ENCODE results near the gene RHBDD3.
"Not testable (repeated sequence)": the region's sequence is repeated elsewhere in the genome, so short reads cannot be mapped to it uniquely, and the experiment has no call there.

RHBDD3 gene

DNA sequence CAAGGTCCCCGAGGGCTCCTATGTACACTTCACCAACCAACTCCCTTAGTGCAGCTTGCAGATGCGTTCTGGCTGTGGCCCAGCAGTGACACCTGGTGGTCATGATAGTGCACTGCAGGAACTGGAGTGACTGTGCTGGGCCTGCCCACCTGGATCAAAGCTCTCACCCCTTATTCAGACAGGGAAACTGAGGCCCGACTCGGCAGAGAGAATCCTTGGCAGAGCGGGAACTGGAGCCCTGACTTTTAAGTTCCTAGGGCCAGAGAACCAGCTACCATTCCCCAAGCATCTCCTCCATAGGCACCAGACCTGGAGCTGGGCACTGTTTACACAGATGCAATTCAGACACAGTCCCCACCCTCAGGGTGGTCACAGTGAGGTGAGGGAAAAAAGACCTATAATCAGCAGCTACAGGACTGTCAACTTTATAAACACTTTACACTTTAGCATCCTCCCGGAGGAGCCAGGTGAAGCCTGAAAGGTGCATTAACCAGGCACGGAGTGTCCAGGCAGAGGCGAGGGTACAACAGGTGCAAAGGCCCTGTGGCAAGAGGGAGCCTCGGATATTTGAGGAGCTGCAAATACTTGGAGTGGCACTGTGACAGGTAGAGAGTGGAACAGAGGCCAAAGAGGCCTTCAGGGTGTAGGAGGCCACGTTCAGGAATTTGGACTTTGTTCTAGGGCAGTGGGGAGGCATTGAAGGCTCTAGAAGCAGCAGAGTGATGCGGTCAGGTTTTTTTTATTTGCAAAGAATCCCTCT lies 22.0 kb downstream of the RHBDD3 start:
- peak; percentile 81 for DNase-seq

DNA sequence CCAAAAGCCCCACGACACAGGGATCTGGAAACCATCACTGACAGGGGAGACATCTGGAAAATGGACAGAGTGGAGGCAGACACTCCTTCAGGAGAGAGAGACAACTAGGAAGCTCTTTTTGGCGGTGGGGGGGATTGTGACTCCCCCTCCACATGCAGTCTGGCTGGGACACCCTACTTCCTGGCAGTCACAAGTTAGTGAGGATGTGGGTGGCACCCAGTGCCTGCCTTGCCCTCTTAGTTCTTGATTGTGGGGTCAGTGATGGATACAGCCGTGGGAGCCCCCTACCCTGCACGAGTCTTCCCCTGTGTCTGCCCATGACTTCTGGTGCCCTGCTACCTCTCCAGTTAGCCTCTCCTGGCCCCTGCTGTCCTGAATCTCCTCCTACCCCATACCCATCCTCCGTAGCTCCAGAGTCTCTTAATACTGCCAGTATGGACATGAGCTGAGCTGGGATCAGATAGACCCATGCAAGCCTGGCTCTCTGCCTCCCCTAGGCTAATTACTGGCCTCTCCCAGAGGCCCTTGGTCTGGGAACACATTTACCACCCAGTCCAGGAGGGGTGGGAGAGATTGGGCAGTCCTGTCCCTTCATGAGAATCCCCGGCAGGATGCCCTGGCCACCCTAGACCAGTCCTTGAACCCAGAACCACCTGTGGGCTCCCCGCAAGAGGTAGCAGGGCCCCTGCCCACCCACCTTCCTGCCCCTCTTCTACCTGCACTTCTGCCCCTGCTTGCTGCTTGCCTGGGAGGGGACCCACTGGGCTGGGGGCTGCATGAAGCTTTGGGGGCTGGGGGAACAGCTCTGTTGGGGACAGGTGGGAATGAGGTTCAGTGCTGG lies 22.8 kb downstream of the RHBDD3 start:
- no peak for DNase-seq

DNA sequence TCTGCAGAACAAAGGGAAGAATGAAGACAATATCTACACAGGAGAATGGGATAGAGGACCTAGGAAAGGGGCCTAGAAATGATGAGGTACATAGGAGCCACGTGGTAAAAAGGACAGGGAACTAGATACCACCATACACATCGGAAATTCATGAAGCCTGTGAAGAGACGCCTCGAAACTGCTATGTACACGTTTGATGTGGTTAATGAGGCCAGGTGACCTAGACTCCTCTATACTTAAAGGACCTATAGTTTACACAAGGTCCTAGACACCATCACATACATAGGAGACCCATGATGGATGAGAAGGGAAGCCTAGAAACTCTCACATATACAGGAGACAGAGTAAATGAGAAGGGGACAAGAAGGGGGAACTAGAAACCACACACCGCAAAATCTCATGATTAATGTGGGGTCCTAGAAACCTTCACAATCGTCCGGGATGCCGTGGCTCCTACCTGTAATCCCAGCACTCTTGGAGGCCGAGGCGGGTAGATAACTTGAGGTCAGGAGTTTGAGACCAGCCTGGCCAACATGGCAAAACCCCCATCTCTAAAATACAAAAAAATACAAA lies 23.8 kb downstream of the RHBDD3 start:
- no peak for DNase-seq

DNA sequence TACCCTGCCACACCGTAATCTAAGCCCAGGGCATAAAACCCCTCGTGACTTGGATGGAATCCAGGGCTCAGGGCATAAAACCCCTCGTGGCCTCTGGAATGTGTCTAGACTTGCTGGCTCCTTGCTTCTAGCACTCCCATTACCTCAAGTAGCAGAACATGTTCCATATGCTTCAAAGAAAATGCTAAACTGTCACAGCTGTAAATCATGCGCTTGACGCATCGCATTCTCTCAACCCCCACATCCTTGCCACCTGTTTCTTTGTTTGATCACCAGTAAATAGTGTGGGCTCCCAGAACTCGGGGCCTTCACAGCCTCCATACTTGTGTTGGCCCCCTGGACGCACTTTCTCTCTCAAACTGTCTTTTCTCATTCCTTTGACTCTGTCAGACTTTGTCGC lies 27.3 kb downstream of the RHBDD3 start:
- not testable (repeated sequence) for DNase-seq

DNA sequence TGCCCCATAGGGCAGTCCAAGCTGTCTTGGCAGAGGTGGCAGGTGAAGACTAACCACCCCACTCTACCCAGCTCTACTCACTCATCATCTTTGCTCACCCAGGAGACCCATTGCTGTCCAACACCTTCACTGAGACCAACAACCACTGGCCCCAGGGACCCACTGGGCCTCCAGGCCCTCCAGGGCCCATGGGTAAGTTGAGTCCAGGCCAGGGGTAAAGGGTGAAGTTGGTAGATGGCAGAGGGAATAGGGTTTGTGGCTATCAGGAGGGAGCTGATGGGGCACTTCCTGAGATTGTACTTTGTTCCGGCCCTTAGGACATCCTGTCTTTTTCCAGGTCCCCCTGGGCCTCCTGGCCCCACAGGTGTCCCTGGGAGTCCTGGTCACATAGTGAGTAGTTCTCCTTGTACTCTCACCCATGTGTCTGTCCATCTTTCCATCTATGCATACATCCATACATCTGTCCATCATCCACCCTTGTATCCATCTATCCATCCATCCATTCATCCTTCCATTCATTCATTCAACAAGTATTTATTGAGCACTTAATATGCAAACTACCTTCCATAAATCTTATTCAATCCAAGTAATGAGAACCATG lies 34.4 kb downstream of the RHBDD3 start:
- DNase-seq = no peak

DNA sequence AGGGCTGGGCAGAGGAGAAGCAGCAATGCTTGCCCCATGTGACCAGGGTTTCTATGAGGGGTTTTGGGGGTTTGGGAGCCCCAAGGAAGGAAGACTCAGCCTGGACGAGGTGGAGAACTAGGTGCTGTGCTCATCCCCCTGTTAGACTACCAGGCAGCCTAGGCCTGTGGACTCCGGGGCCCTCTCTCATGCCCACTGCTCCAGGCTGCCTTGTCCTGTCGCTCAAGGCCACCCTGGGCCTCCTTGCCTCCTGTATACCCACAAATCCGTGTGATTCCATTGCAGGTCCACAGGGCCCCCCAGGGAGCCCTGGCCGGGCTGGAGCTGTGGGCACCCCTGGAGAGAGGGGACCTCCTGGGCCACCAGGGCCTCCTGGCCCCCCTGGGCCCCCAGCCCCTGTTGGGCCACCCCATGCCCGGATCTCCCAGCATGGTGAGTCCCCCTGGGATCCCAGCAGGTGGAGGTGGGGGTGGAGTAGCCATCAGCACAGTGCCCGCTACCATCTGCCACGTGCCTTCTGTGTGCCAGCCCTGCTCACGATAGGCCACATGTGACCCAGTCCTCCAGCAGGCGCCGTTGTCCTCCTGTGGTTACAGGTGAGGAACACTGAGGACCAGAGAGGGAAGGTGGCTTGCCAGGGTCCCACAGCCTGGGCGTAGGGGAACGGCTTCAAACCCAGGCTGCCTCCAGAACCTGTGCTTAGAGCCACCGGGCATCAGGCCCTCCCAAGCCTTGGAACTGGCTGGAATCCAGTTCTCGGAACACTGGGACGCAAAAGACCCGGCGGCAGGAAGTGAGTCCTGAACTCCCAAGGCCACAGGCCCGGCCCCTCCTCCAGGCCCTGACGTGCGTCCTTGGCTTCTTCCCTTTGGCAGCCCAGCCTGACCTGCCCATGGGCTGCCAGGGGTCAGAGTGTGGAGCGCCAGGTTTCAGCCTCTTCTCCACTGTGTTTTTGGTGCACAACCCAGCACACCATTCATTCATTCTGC lies 35.5 kb downstream of the RHBDD3 start:
- DNase-seq = no peak

DNA sequence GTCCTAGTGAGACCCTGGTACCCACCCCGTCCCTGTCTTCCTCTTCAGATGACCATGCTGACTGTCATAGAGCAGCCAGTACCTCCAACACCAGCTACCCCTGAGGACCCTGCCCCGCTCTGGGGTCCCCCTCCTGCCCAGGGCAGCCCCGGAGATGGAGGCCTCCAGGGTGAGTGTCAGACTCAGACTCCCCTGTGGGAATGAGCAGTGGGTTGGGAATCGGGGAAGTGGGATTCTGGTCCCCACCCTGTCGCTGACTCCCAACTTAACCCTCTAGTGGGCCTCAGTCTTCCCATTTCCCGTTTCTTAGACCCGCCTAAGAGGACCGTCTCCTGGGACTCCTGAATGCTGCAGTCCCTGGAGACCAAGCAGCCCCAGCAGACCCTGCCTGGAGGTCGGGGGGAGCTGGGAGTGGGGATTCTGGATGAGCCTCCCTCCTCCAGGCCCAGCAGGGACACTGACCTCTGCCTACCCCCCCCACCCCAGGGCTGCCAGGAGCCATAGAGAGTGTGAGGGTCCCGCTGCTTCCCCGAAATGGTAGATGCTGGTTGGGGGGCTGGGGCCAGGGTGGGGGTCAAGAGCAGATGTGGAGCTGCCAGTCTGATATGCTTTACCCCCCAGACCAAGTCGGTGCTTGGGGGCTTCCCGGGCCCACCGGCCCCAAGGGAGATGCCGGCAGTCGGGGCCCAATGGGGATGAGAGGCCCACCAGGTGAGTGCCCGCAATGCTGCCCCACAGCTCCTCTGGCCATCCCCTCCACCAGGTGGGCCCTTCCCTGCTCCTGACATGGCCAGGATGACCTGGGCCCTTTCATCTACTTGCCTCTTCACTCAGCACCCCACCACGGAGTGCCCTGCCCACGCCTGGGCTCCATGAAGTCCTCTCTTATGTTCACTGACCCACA lies 36.6 kb downstream of the RHBDD3 start:
- no peak for DNase-seq

DNA sequence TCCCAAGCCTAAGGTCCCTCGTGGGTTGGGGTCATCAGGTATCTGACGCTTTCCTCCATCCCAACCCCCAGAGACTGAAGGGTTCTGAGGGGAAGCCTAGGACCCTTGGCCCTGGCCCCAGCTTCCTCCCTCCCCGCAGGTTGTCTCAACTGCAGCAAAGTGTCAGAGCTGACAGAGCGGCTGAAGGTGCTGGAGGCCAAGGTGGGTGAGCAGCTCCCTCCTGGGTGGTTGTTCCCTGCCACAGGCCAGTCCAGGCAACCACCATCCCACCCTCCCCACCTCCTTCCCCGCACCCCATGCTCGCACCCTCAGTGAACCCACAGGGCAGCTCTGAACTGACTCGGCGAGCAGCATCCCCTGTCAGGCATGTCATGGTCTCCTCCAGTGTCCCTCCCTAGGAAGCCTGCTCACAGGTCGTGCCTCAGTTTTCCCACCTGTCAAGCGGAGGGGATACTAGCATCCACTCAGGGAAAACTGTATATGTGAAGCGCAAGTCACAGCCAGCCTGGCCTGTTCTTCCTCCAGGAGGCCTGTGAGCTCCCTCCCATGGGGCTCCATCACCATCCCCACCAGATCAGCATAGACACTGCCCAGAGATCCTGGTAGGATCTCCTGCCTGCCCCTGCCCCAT lies 41.3 kb downstream of the RHBDD3 start:
- no peak for DNase-seq

DNA sequence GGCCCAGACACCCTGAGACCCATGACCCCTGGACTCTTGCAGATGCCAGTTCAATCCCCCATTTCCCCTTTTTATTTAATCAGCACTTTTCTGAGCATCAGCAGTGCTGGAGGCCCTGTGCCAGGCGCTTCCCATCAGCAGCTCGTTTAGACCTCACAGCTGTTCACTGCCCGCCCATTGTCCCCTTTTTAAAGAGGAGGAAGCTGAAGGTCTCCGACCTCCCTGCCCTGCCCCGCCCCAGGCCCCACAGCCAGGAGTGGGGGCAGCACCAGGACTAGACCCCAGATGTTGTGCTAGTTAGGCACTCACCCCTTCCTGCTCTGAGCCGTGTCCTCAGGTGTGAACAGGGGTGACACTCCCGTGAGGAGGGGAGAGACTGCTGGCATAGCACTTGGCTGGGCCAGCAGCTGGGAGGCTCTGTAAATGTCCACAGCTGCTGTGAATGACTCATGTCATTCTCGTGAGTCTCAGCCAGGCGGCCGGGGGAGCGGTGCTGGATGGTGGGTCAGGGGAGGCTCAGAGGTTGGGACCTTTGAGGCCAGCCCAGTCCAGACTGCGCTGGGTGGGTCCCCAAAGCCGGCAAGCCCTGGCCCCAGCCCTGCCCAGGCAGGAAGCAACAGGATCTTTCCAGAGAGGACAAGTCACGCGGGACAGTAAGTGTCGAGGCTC lies 42.2 kb downstream of the RHBDD3 start:
- DNase-seq = no peak

DNA sequence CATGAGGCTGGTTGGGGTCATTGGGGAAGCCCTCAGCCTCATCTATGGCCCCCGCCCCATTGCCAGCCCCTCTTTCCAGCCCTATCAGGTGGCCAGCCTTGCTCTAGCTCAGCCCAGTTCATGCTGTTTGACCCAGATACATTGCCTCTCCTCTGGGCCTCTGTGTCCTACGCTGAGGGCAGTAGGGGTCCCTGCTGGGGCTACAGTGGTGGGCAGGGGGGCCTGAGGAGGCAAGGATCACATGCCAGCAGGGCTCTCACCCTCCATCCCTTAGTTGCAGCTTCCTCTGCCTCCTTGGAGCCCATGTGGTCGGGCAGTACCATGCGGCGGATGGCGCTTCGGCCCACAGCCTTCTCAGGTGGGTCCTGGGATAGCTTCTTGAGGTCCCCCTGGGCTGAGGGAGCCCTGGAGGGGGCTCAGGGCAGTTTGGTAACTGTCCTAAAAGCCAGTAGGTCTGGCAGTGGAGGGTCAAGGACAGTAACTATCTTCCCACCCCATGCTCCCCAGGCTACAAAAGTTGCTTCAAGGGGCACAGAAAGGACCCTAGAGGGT lies 42.8 kb downstream of the RHBDD3 start:
- no peak for DNase-seq

DNA sequence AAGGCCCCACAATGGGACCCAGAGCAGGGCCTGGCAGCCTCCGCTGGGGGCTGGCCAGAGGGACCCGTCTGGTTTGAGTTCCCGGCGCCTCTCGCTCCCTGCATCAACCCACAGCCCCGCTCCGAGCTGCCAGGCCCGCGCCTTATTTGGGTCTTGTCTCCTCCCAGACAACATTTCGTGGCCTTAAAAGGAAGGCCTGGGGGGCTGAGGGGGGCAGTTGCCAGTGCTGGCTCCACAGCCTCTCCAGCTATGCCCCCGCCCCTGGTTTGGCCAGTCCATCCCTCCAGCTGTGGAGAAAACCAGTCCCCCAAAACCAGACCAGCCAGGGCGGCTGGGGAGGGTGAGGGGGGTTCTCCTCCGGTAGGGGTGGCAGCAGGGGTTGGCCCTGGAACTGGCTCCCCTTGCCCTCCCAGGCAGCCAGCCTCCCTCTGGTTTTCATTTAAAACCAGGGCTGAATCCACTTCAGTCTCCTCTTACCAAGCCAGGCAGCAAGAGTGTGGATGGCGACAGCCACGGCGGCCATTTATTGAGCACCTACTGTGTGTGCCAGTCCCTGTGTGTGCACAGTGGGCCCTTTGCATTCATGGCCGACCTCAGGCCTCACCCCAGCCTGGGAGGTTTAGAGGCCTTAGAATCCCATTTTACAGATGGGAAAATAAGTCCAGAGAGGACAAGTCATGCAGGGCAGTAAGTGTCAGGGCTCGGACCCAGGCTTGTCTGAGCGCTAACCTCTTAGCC lies 43.5 kb downstream of the RHBDD3 start:
- no peak for DNase-seq

DNA sequence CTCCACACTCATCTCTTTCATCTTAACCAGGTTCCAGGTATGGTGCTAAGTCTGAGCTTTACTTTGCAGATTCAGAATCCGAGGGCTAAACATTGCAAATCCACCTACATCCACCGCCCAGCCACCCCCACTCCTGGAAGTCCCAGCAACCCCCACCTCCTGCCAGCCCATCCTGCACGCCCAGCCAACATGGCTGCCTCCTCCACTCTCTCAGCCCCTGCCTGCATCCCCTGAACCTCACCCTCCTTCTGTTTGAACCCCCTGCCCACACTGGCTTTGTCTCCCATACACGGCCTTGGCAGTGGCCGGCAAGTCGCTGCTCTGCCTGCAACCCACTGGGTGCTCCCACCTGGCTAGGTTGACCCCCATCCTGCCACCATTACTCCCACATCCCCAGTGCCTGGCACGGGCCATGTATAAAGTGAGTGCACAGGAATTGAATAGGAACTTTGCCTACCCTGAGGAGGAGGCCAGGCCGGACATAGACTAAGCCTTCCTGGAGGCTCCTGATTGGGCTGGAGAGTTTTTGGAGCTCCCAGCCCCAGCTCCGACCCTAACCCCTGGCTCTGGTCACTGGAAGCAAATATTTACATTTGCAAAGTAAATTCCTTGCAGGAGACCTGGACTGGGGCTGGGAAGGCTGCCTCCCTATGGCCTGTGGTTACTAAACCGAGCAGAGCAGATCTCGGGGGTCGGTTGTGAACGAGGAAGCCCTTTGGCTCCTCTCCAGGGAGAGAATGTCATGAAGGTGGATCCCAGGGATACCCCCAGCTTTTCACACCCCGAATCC lies 47.7 kb downstream of the RHBDD3 start:
- DNase-seq = no peak

DNA sequence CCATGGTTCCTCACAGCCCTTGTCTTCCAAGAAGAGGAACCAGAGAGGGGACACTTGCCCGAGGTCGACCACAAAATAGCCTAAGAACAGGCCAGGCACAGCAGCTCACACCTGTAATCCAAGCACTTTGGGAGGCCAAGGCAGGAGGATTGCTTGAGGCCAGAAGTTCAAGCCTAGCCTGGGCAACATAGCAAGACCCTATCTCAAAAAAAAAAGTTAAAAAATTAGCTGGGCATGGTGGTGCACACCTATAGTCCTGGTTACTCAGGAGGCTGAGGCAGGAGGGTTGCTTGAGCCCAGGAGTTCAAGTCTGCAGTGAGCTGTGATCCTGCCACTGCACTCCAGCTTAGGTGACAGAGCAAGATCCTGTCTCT lies 48.4 kb downstream of the RHBDD3 start:
- not testable (repeated sequence) for DNase-seq

DNA sequence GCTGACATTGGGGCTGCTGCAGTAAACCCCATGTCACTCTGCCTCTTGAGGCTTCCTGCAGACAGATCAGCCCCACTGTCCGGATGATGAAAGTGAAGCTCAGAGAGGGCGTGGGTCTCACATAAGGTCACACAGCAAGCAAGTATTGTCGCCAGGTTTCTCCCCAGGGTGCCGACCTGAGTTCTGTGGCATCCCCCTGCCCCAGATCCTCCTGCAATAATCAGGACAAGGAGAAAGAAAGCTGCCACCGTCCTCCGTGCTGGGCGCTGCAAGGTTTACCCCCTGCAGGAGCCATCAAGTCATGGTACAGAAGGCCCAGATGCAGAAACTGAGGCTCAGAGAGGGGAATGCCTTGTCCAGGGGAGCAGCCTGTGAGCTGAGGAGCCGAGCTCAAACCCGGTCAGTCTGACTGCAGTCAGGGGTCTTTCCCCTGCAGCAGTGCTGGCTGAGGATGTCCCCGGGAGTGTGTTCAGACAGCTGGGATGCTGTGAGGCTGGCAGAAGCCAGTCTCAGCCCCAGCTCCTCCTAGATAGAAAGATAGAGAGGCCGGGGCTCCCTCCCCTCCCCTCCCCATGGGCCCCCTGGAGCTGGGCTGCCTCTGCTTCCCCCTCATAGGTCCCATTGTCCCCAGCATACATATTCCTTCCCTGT lies 48.9 kb downstream of the RHBDD3 start:
- DNase-seq = no peak

DNA sequence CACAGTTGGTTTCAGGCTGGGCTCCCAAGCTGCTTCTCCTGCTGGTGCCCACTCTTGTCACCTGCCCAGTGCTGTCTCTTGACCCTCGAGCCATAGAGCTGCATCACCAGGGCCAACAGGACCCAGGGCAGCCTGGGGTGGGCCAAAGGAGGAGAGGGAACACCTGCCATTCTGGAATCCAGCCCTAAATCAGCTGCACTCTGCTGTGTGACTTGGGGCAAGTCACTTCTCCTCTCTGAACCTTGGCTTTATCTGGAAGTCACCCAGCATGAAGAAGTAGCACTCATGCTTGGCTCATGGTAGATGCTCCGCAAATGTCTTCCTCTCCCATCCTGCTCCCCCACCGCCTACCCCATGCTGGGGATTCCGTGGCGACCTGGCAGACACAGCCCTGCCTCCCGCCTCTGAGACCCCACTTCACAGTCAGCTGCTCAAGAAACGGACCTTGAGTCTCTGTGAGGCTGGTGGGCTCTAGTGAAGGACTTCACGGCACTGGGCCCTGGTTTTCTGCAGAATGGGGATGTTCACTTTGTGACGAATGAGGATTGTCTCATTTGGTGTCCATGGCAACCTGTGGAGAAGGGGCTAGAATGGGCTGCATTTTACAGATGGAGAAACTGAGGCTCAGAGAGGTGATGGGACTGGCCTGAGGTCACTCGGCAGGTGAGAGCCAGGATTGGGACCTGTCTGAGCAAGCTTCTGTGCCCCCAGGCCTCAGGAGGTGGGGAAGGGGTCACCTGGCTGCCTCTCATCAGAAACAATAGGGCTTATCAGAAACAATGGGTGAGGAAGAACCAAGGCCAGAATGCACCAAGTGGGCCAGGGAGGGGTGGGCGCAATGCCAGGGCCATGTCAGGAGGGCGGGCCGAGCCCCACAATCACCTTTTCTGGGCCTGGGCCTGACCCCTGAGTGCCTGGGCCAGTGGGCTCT lies 49.7 kb downstream of the RHBDD3 start:
- no peak for DNase-seq

DNA sequence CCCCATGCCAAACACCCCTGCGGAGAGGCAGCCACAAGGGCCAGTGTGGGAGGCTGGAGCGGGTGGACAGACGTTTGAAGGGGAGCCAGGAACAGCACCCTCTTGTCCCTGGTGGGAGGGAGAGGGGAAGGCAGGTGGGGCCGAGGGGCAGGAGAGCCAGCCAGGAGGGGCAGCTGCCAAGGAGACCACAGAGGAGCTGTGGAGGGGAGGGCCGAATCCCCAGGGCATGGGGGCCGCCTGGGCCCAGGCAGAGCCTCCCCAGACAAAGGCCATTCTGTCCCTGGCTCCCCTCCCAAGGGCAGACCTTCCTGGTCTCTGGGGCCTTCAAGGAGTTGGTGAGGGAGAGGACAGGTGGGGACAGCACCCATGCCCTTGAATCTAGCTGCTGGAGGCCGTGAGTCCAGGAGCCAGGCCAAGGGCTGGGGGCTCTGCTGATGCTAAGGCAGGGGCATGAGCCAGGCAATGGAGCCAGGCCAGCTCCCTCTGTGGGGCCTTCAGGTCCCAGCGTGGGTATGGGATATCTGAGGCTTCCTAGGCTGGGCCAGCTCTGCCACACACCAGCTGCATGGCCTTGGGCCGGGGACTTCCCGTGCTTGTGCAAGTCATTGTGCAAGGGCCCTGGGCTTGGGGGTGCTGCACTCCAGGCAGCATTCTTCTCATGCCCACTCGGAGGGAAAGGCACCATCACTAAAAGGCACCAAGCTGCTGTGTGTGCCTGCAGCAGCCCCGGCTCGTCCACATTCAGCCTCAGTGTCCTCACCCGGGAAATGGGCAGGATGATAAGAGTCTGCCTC lies 50.7 kb downstream of the RHBDD3 start:
- DNase-seq = no peak
